GM19351 (cell line): ENCODE measurements around the gene PPP1R14B.
A peak's percentile ranks its signal among the peaks of the same experiment; 100 is the strongest.

Experiments used
- ATAC-seq: cut with Tn5 transposase; IDR thresholded peaks from one replicate; pipeline ENCODE4 v1.9.1; 2021; ENCODE audit warnings: mild to moderate bottlenecking, moderate library complexity; ENCODE audit not compliant: unreplicated experiment

PPP1R14B gene

GRCh38 chr11:64262271-64263002 is 15.7 kb upstream of the PPP1R14B start:
- no peak for ATAC-seq

DNA sequence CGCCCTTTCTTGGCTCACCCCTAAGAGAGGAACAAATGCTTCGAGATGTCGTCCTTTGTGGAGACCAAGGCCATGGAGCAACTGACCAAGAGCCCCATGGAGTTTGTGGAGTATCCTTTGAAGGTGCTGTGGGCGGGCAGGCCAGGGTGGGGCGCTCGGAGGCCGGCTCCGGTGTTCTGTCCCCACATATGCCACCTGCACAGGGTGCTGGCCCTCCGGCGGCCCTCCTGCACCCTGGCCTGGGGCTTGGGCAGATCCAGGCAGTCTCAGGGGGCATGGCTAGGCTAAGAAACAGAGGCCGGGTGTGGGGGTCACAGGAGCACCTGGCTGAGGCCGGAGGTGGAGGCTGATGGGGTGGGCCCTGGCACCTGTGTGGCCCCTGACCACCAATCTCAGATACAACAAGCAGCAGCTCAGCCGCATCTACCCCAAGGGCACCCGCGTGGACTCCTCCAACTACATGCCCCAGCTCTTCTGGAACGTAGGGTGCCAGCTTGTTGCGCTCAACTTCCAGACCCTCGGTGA is 14.9 kb upstream of the PPP1R14B start:
- ATAC-seq, result no peak

- no peak for ATAC-seq
These were observed 13.5 kb upstream of the PPP1R14B start for GRCh38 chr11:64260147-64260708.

DNA sequence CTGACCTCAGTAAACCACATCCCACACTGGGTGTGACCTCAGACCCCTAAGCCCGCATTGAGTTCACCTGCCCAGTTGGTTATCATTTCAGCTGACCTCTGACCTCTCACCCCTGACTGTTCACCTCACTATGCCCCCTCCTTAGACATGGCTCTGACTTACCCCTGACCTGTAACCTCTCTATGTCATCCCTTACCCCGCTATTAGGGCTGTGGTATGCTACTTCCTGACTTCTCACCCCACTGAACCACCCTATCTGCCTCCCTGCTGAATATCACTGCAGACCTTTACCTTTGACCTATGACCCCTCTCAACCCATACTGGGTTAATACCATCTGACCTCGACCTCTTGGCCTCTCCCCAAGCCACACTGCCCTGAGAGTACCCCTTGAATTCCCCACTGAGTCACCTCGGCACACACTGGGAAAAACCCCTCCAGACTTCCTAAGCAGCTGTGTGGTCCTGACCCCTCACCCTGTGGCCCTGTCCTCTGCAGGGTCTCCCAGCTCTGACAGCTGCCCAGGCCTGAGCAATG is 12.9 kb upstream of the PPP1R14B start:
- no peak for ATAC-seq

GRCh38 chr11:64258946-64259532 is 12.3 kb upstream of the PPP1R14B start:
- no peak for ATAC-seq

GRCh38 chr11:64258356-64258755 is 11.6 kb upstream of the PPP1R14B start:
- ATAC-seq, result no peak

- ATAC-seq, result no peak
These were observed 9.6 kb upstream of the PPP1R14B start for GRCh38 chr11:64256300-64256699.

GRCh38 chr11:64255135-64256128 is 8.7 kb upstream of the PPP1R14B start:
- no peak for ATAC-seq

GRCh38 chr11:64254326-64254725 is 7.6 kb upstream of the PPP1R14B start:
- no peak for ATAC-seq

- ATAC-seq, result no peak
These were observed 6.7 kb upstream of the PPP1R14B start for GRCh38 chr11:64253481-64253880.

- ATAC-seq, result no peak
These were observed 6.3 kb upstream of the PPP1R14B start for GRCh38 chr11:64253043-64253442.

DNA sequence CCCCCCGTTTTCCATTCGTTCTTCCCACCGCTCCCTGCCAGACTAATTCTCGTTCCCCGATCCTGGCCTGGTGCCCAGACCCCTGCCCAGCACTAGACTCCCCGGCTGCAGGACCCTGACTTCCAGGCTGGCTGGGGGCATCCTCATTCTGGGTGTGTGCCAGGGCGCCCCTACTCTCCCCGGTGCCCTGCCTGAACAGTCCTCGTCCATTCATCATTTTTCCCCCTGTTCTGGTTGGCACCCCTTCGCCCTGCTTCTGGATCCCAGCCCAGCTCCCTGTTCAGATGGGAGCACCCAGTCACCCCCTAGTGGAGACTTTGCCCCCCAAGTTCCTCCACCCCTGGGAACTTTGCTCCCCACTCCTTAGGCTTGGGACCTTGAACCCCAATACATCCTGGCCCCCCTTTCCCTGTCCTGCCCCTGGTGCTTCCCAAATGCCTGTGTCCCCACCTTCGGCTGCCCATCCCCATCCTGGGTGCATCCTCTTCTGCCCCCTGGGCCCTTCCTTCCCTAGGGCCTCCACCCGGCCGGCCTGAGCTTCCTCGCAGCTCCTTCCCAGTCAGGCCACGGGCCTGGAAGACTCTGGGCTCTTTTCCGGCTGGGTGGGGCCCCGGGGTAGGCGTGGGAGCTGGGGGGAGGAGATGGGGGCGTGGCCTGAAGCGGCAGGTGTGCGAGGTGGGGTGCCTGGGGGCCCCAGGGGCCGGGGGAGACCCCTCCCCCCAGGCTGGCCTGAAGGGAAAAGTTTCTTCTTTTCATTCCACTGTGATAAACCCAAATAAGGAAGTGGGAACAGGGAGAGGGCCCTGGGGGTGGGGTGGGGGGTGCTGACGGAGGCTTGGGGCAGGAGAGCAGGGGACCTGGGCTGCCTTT is 5.5 kb upstream of the PPP1R14B start:
- no peak for ATAC-seq

DNA sequence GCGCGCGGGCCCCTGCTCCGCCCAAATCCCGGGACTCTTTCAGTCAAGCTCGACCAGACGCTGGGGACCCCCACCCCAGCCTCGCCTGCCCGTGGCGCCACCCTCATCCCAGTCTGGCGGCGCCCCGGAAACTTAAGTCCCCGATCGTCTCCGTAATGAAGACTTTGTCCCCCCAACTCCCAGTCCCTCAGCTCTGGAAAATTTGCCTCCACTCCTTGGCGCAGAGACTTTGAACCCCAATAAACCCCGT is 4.9 kb upstream of the PPP1R14B start:
- ATAC-seq, result no peak

DNA sequence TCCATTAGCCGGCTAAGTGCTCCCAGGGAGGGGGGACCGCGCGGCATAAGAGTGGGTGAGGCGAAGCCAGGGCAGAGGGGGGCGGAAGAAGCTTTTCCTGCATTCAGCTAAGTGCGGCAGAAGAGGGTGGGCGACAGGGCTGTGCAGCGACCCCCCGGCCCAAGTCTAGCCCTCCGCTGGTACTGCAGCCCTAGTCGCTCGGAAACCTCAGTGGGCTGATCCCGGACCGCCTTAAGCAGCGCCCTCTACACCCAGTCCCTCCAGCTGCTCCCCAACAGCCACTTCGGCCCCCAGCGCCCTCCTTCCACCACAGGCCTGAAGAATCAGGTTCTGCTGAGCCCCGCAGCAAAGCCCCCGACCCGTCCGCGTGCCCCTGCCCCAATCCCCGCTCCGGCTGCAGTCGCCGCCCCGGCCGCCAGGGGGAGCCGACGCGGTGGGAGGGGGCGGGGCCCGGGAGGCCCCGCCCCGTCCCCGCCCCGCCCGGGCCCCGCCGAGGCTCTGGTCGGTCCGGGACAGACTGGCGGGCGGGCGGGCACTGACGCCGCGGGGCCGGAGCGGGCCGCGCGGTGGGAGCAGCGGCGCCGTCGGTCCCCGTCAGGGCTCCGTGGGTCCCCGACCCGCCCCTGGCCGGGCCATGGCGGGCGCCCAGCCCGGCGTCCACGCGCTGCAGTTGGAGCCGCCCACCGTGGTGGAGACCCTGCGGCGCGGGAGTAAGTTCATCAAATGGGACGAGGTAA is 4.4 kb upstream of the PPP1R14B start, which contains the start of gene PLCB3:
Gene PLCB3, plus strand, starts transcription at position 515 of the 737 bp plus-strand sequence. Its CDS starts 120 bp downstream, at position 635.
- ATAC-seq, result peak; percentile 53

DNA sequence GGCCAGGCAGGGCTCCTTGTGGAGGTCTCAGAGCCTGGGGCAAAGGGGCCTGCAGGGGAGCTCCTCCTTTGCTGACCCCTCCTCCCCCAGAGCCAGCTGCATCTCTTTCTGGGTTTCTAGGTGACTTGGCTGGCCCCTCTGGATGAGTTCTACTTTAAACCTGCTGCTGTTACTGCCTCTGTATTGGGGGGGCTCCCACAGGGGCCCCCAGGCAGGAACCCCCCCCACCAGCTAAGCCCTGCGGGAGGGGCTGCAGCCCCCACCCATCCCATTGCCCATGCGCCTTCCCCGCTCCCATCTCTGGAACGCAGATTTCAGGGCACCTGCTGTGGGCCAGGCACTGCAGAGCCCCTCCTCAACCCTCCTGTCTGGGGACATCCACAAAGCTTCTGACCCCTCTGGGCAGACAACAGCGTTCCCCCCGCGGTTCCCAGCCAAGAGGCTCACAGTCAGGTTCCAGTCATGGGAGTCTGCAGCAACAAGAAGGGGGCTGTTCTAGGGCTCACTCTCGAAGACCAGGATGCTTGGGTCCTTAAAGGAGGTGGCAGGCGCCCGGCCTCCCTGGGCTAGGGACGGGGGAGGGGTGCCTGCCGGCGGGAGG is 3.8 kb upstream of the PPP1R14B start:
- ATAC-seq, result no peak

DNA sequence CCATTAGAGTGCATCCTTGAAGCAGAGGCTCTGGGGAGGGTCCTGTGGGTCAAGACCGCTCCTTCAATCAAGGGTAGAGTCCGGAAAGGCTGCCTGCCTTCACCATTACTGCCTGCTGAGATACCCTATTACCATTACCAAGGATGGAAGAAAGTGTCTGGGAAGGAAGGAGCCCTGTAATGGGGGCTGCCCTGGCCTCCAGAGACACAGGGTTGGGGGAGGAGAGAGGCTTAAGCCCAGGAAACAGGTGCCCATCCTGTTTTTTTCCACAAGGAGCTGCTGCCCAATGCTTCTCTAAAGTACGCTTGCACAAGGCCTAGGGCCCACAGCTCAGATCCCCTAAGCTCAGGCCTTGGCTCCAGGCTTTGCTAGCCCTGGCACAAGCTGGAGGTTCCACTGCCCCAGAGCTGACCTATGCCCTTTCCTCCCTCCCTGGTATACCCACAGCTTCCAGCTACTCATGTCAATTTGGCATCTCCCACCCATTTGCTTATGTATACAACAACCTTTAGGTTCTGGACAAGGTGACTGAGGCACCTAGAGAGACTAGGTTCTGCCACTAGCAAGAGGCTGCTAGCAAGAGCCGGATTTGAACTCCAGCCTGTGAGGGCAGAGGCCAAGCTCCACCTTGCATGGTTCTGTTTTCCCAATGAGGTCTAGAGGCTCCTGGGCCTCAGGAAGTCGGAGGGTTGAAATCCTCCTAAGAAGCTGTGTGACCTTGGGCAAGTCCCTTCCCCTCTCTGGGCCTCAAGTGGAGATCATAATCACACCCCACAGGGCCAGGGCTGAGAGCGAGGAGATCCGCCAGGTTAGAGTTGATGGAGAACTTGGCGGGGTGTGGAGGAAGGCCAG is 3.0 kb upstream of the PPP1R14B start:
- ATAC-seq, result no peak

DNA sequence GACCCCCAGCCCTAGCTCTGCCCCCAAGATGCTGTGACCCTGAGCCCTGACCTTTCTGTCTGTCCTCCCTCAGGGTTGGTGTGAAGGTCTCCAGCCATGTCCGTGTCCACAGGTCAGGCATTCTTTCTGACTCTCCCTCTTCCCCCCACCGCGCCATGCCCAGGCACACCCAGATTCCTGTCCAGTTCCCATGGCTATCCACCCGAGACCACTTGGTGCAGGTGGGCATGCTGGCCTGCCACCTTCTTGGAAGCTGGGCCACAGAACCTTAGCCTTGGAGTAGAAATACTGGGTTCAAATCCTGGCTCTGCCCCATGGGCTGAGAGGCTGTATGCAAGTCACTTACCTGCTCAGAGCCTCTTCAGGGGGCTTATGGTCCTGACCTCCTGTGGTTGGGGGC is 2.3 kb upstream of the PPP1R14B start:
- ATAC-seq, result no peak

DNA sequence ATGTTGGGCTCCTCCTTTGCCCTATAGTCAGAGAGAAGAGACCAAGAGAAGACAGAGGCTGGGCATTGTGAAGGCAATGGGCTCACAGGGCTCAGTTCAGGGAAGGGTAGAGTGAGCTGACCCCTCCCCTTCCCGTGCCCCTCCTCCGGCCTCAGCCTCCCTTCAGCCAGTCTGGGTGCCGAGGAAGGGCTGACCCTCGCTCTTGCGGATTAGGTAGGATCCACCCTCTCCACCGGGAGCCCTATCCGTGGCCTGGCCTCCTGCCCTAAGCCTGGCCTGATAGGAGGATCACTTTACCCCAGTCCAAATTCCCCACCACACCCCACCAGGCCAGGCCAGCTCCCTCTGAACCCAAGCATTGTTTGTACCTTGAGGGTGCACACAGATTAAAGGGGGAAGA is 1.8 kb upstream of the PPP1R14B start:
- no peak for ATAC-seq
